ENCODE results near the gene PRKCB. TPM values are rescaled to one million over a fixed set of nuclear protein-coding genes. Genes with fewer than 3 reads are reported as not detected.

PRKCB gene
- total and polyA plus RNA-seq, 2 donors (not counting 1 experiment from before 2014, with no cell fraction given): 0.01 TPM; not detected in 1

- H4K20me1 ChIP-seq (ENCODE audit: control insufficient read depth, extremely low read depth, insufficient read depth, low read length): no peaks in the 10 kb centered on the region
- H3K27ac ChIP-seq (ENCODE audit: insufficient read depth, low read length): no peak overlapping the region
- H3K79me2 ChIP-seq (ENCODE audit: control insufficient read depth, insufficient read depth, low read length): no peaks in the 10 kb centered on the region
- no peaks in the 10 kb centered on the region for H3K4me1 ChIP-seq (ENCODE audit: control insufficient read depth, extremely low read depth, insufficient read depth, low read length)
- no peak for DNase-seq (ENCODE audit: low read depth in 2 of 2)
- no peaks in the 10 kb centered on the region for H3K27me3 ChIP-seq (ENCODE audit: control insufficient read depth, insufficient read depth, low read length)
- no peak overlapping the region for H3K4me3 ChIP-seq (replicated peaks in 1 of 4; ENCODE audit: control extremely low read depth in 1 of 4, insufficient read depth in 1 of 4, low read depth in 3 of 4, low read length in 4 of 4)
- TF ChIP-seq, protein P1, sequence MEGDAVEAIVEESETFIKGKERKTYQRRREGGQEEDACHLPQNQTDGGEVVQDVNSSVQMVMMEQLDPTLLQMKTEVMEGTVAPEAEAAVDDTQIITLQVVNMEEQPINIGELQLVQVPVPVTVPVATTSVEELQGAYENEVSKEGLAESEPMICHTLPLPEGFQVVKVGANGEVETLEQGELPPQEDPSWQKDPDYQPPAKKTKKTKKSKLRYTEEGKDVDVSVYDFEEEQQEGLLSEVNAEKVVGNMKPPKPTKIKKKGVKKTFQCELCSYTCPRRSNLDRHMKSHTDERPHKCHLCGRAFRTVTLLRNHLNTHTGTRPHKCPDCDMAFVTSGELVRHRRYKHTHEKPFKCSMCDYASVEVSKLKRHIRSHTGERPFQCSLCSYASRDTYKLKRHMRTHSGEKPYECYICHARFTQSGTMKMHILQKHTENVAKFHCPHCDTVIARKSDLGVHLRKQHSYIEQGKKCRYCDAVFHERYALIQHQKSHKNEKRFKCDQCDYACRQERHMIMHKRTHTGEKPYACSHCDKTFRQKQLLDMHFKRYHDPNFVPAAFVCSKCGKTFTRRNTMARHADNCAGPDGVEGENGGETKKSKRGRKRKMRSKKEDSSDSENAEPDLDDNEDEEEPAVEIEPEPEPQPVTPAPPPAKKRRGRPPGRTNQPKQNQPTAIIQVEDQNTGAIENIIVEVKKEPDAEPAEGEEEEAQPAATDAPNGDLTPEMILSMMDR (conservative IDR thresholded peaks at IDR 0.05 in 1 of 2, IDR thresholded peaks at IDR 0.05 in 1 of 2; ENCODE audit: low read depth in 1 of 2, low read length in 2 of 2): no peak
- no peak for TF ChIP-seq EZH2 (IDR thresholded peaks at IDR 0.05; ENCODE audit: low read length, missing control alignments)
- H3K4me2 ChIP-seq (ENCODE audit: extremely low read depth, insufficient read depth, low read length): no peak overlapping the region
- no peak overlapping the region for H3K9ac ChIP-seq (ENCODE audit: insufficient read depth, low read length)
- no peak overlapping the region for H2AFZ ChIP-seq (ENCODE audit: low read length)
- H3K9me3 ChIP-seq (ENCODE audit: control insufficient read depth, insufficient read depth, low read depth, low read length): no peaks in the 10 kb centered on the region
- no peaks in the 10 kb centered on the region for H3K36me3 ChIP-seq (ENCODE audit: control insufficient read depth, insufficient read depth, low read length)
Observed at GRCh38 chr16:24015923-24016322, 180.1 kb downstream of the PRKCB start.

GRCh38 chr16:24018485-24018884 lies 182.7 kb downstream of the PRKCB start:
- Histone ChIP-seq H3K9me3 (ENCODE audit: control insufficient read depth, insufficient read depth, low read depth, low read length) (no peaks in the 10 kb centered on the region), H4K20me1 (ENCODE audit: control insufficient read depth, extremely low read depth, insufficient read depth, low read length) (no peaks in the 10 kb centered on the region), H3K4me1 (ENCODE audit: control insufficient read depth, extremely low read depth, insufficient read depth, low read length) (no peaks in the 10 kb centered on the region), H3K27ac (ENCODE audit: insufficient read depth, low read length) (no peak overlapping the region), H3K4me3 (replicated peaks in 1 of 4; ENCODE audit: control extremely low read depth in 1 of 4, insufficient read depth in 1 of 4, low read depth in 3 of 4, low read length in 4 of 4) (no peak overlapping the region), H3K9ac (ENCODE audit: insufficient read depth, low read length) (no peak overlapping the region), H3K79me2 (ENCODE audit: control insufficient read depth, insufficient read depth, low read length) (no peaks in the 10 kb centered on the region), H3K36me3 (ENCODE audit: control insufficient read depth, insufficient read depth, low read length) (no peaks in the 10 kb centered on the region), H2AFZ (ENCODE audit: low read length) (no peak overlapping the region), H3K27me3 (ENCODE audit: control insufficient read depth, insufficient read depth, low read length) (no peaks in the 10 kb centered on the region), H3K4me2 (ENCODE audit: extremely low read depth, insufficient read depth, low read length) (no peak overlapping the region)
- TF ChIP-seq, protein P1 (conservative IDR thresholded peaks at IDR 0.05 in 1 of 2, IDR thresholded peaks at IDR 0.05 in 1 of 2; ENCODE audit: low read depth in 1 of 2, low read length in 2 of 2): no peak
- no peak for TF ChIP-seq EZH2 (IDR thresholded peaks at IDR 0.05; ENCODE audit: low read length, missing control alignments)
- DNase-seq (ENCODE audit: low read depth in 2 of 2): no peak

- Histone ChIP-seq H3K4me1 (ENCODE audit: control insufficient read depth, extremely low read depth, insufficient read depth, low read length) (no peaks in the 10 kb centered on the region), H3K4me2 (ENCODE audit: extremely low read depth, insufficient read depth, low read length) (no peak overlapping the region), H3K36me3 (ENCODE audit: control insufficient read depth, insufficient read depth, low read length) (no peaks in the 10 kb centered on the region), H3K4me3 (replicated peaks in 1 of 4; ENCODE audit: control extremely low read depth in 1 of 4, insufficient read depth in 1 of 4, low read depth in 3 of 4, low read length in 4 of 4) (no peak overlapping the region), H3K9ac (ENCODE audit: insufficient read depth, low read length) (no peak overlapping the region), H3K27ac (ENCODE audit: insufficient read depth, low read length) (no peak overlapping the region), H3K27me3 (ENCODE audit: control insufficient read depth, insufficient read depth, low read length) (no peaks in the 10 kb centered on the region), H4K20me1 (ENCODE audit: control insufficient read depth, extremely low read depth, insufficient read depth, low read length) (no peaks in the 10 kb centered on the region), H3K9me3 (ENCODE audit: control insufficient read depth, insufficient read depth, low read depth, low read length) (no peaks in the 10 kb centered on the region), H2AFZ (ENCODE audit: low read length) (no peak overlapping the region), H3K79me2 (ENCODE audit: control insufficient read depth, insufficient read depth, low read length) (no peaks in the 10 kb centered on the region)
- TF ChIP-seq EZH2 (IDR thresholded peaks at IDR 0.05; ENCODE audit: low read length, missing control alignments): no peak
- TF ChIP-seq, protein P1 (conservative IDR thresholded peaks at IDR 0.05 in 1 of 2, IDR thresholded peaks at IDR 0.05 in 1 of 2; ENCODE audit: low read depth in 1 of 2, low read length in 2 of 2): no peak
- no peak for DNase-seq (ENCODE audit: low read depth in 2 of 2)
Observed at GRCh38 chr16:24022797-24023196, 187.0 kb downstream of the PRKCB start.
